Activated CD4-positive, alpha-beta T cell treated with anti-CD3 and anti-CD28 coated beads, Interleukin-2, amount 50 U/mL, for 24 hours (primary cell): ENCODE results near the gene PGAM2.
"Not testable (repeated sequence)": the region's sequence is repeated elsewhere in the genome, so short reads cannot be mapped to it uniquely, and the experiment has no call there.

ENCODE experiments used
- DNase-seq, 2 donors: peaks; one replicate each; pipeline ENCODE4 v3.0.0-alpha.2; 2020; ENCODE audit warnings: low read depth in 1 of 2, low spot score in 1 of 2

The PGAM2 gene

GRCh38 chr7:44033971-44034844 lies 31.2 kb downstream of the PGAM2 start:
- not testable (repeated sequence) for DNase-seq

- DNase-seq, result not testable (repeated sequence)
These were observed 33.3 kb downstream of the PGAM2 start for GRCh38 chr7:44032031-44032430.

- DNase-seq, result not testable (repeated sequence)
These were observed 34.0 kb downstream of the PGAM2 start for GRCh38 chr7:44031319-44031718.

GRCh38 chr7:44030029-44030428 lies 35.3 kb downstream of the PGAM2 start:
- DNase-seq, result not testable (repeated sequence)

GRCh38 chr7:44029433-44029832 lies 35.9 kb downstream of the PGAM2 start:
- not testable (repeated sequence) for DNase-seq

- not testable (repeated sequence) for DNase-seq
These were observed 42.4 kb downstream of the PGAM2 start for GRCh38 chr7:44022796-44023467.

- DNase-seq, result not testable (repeated sequence)
These were observed 43.3 kb downstream of the PGAM2 start for GRCh38 chr7:44022069-44022468.

GRCh38 chr7:44019825-44020224 lies 45.5 kb downstream of the PGAM2 start:
- DNase-seq, result not testable (repeated sequence)

GRCh38 chr7:44018857-44019807 lies 46.2 kb downstream of the PGAM2 start:
- DNase-seq, result peak; percentile 98 to 99

GRCh38 chr7:44015090-44015489 lies 50.3 kb downstream of the PGAM2 start:
- DNase-seq, result not testable (repeated sequence)
